Tibial nerve (tissue), 3 donors: ENCODE results near the gene MAP1LC3B2.

Experiments
- CTCF ChIP-seq, 5 experiments: fragments of 200-600 bp in 3 of 5; fragments of 450-650 bp in 2 of 5; sonication (generic) in 3 of 5; IDR thresholded peaks; one replicate each; pipeline ENCODE4 v1.5.1; 2016 to 2019; ENCODE audit warnings: antibody characterized with exemption in 5 of 5, mild to moderate bottlenecking in 3 of 5, moderate library complexity in 2 of 5
- POLR2A ChIP-seq, 2 donors: fragments of 450-650 bp; IDR thresholded peaks; one replicate each; pipeline ENCODE4 v1.6.1; 2017; ENCODE audit warnings: antibody characterized with exemption in 2 of 2, mild to moderate bottlenecking in 2 of 2, moderate library complexity in 2 of 2

- TF ChIP-seq POLR2A (IDR thresholded peaks at IDR 0.05) (no peak), CTCF (IDR thresholded peaks at IDR 0.05) (no peak)
Measured at GRCh38 chr12:116513944-116514343, 45.2 kb upstream of the MAP1LC3B2 start.
